HG03175 (cell line): Measurements from ENCODE around the gene ART1.
"Not testable (repeated sequence)": the region's sequence is repeated elsewhere in the genome, so short reads cannot be mapped to it uniquely, and the experiment has no call there.

Experiments used
- ATAC-seq: cut with Tn5 transposase; IDR thresholded peaks from one replicate; pipeline ENCODE4 v1.9.1; 2021; ENCODE audit warnings: mild to moderate bottlenecking, moderate library complexity; ENCODE audit not compliant: unreplicated experiment

Gene ART1

GRCh38 chr11:3644817-3645235 lies at the start of gene ART1:
Gene ART1, plus strand, starts transcription at chr11:3645128. Its CDS starts 14,086 bp downstream, at chr11:3659214.
- no peak for ATAC-seq

GRCh38 chr11:3597743-3598142 lies 47.2 kb upstream of the ART1 start:
- ATAC-seq: not testable (repeated sequence)

- not testable (repeated sequence) for ATAC-seq
These were observed 44.7 kb upstream of the ART1 start for GRCh38 chr11:3600201-3600600.

- no peak for ATAC-seq
These were observed 40.8 kb upstream of the ART1 start for GRCh38 chr11:3604167-3604566.

GRCh38 chr11:3605283-3605662 lies 39.7 kb upstream of the ART1 start:
- no peak for ATAC-seq

GRCh38 chr11:3605771-3606203 lies 39.1 kb upstream of the ART1 start:
- no peak for ATAC-seq

- no peak for ATAC-seq
These were observed 35.3 kb upstream of the ART1 start for GRCh38 chr11:3609416-3610265.

- ATAC-seq: no peak
These were observed 34.1 kb upstream of the ART1 start for GRCh38 chr11:3610846-3611245.

- no peak for ATAC-seq
These were observed 32.8 kb upstream of the ART1 start for GRCh38 chr11:3611976-3612678.

- ATAC-seq: no peak
These were observed 30.8 kb upstream of the ART1 start for GRCh38 chr11:3613998-3614741.

- ATAC-seq: no peak
These were observed 30.2 kb upstream of the ART1 start for GRCh38 chr11:3614742-3615171.

- ATAC-seq: no peak
These were observed 28.9 kb upstream of the ART1 start for GRCh38 chr11:3615998-3616397.

GRCh38 chr11:3616721-3617460 lies 28.0 kb upstream of the ART1 start:
- ATAC-seq: no peak

GRCh38 chr11:3617990-3618389 lies 26.9 kb upstream of the ART1 start:
- ATAC-seq: no peak

- ATAC-seq: no peak
These were observed 22.4 kb upstream of the ART1 start for GRCh38 chr11:3622521-3622920.

GRCh38 chr11:3623121-3623520 lies 21.8 kb upstream of the ART1 start:
- ATAC-seq: no peak

- ATAC-seq: no peak
These were observed 21.0 kb upstream of the ART1 start for GRCh38 chr11:3623767-3624458.

- ATAC-seq: no peak
These were observed 18.5 kb upstream of the ART1 start for GRCh38 chr11:3626250-3626960.

GRCh38 chr11:3627291-3627690 lies 17.6 kb upstream of the ART1 start:
- no peak for ATAC-seq
